H9 (cell line): ENCODE measurements around the gene BMP2K. TPM values are rescaled to one million over a fixed set of nuclear protein-coding genes. Genes with fewer than 3 reads are reported as not detected.

Experiments used
- DNase-seq: peaks from one replicate; pipeline ENCODE4 v3.0.0-alpha.2; 2017
- H2AFZ ChIP-seq: one replicate; pipeline ENCODE4 v1.6.1; 2013; ENCODE audit warnings: mild to moderate bottlenecking, low read length, control low read depth, moderate library complexity
- H2AK5ac ChIP-seq: 2 replicates; pipeline ENCODE4 v1.6.1; 2013; ENCODE audit warnings: low read length, control low read depth, mixed read lengths; ENCODE audit not compliant: insufficient read length
- H2BK120ac ChIP-seq: one replicate; pipeline ENCODE4 v1.6.1; 2013; ENCODE audit warnings: low read depth, mild to moderate bottlenecking, low read length, control low read depth, inconsistent platforms; ENCODE audit not compliant: poor library complexity, severe bottlenecking
- H2BK12ac ChIP-seq: 2 replicates; pipeline ENCODE4 v1.6.1; 2013; ENCODE audit warnings: low read length, control low read depth, mixed read lengths, low read depth; ENCODE audit not compliant: insufficient read length
- H2BK15ac ChIP-seq: 2 replicates; pipeline ENCODE4 v1.6.1; 2013; ENCODE audit warnings: low read depth, low read length, control low read depth
- H2BK20ac ChIP-seq: one replicate; pipeline ENCODE4 v1.6.1; 2013; ENCODE audit warnings: low read depth, mild to moderate bottlenecking, low read length, control low read depth, inconsistent platforms; ENCODE audit not compliant: poor library complexity, severe bottlenecking
- H2BK5ac ChIP-seq: 2 replicates; pipeline ENCODE4 v1.6.1; 2013; ENCODE audit warnings: low read length, control low read depth, mixed read lengths; ENCODE audit not compliant: insufficient read length
- H3K14ac ChIP-seq: 2 replicates; pipeline ENCODE4 v1.6.1; 2013; ENCODE audit warnings: low read length, control low read depth; ENCODE audit not compliant: insufficient read depth
- H3K18ac ChIP-seq: 2 replicates; pipeline ENCODE4 v1.6.1; 2013; ENCODE audit warnings: low read depth, mild to moderate bottlenecking, mixed read lengths, low read length, control low read depth; ENCODE audit not compliant: insufficient read length
- H3K23ac ChIP-seq: 2 replicates; pipeline ENCODE4 v1.6.1; 2013; ENCODE audit warnings: low read length, control low read depth, mixed read lengths, low read depth; ENCODE audit not compliant: insufficient read length
- H3K23me2 ChIP-seq: 2 replicates; pipeline ENCODE4 v1.6.1; 2013; ENCODE audit warnings: low read depth, mild to moderate bottlenecking, mixed read lengths, low read length, control low read depth; ENCODE audit not compliant: insufficient read length, poor library complexity, severe bottlenecking
- H3K27ac ChIP-seq: 2 replicates; pipeline ENCODE4 v1.5.1; 2013; ENCODE audit warnings: low read length, control low read depth, mixed read lengths, low read depth; ENCODE audit not compliant: insufficient read length
- H3K27me3 ChIP-seq: 2 replicates; pipeline ENCODE4 v1.6.1; 2013; ENCODE audit warnings: low read length, control low read depth, inconsistent platforms; ENCODE audit not compliant: insufficient read depth
- H3K4ac ChIP-seq: 2 replicates; pipeline ENCODE4 v1.6.1; 2013; ENCODE audit warnings: low read depth, mild to moderate bottlenecking, control low read depth, inconsistent platforms, low read length, moderate library complexity
- H3K4me1 ChIP-seq: 2 replicates; pipeline ENCODE4 v1.6.1; 2013; ENCODE audit warnings: low read length, control low read depth, inconsistent platforms; ENCODE audit not compliant: insufficient read depth
- H3K4me2 ChIP-seq: 2 replicates; pipeline ENCODE4 v1.6.1; 2013; ENCODE audit warnings: low read length, control low read depth, mixed read lengths; ENCODE audit not compliant: insufficient read length, insufficient read depth
- H3K56ac ChIP-seq: 2 replicates; pipeline ENCODE4 v1.6.1; 2013; ENCODE audit warnings: low read depth, mild to moderate bottlenecking, mixed read lengths, low read length, control low read depth; ENCODE audit not compliant: insufficient read length
- H3K79me1 ChIP-seq: 2 replicates; pipeline ENCODE4 v1.6.1; 2013; ENCODE audit warnings: low read depth, mild to moderate bottlenecking, moderate library complexity, low read length, control low read depth, inconsistent platforms; ENCODE audit not compliant: insufficient read depth, poor library complexity, severe bottlenecking
- H3K79me2 ChIP-seq: 2 replicates; pipeline ENCODE4 v1.6.1; 2013; ENCODE audit warnings: low read length, control low read depth, inconsistent platforms; ENCODE audit not compliant: insufficient read depth
- H3K9ac ChIP-seq: 2 replicates; pipeline ENCODE4 v1.6.1; 2013; ENCODE audit warnings: low read length, control low read depth, mixed read lengths; ENCODE audit not compliant: insufficient read length; ENCODE audit errors: extremely low read depth
- H3K9me3 ChIP-seq: one replicate; pipeline ENCODE4 v1.6.1; 2013; ENCODE audit warnings: low read depth, low read length, inconsistent platforms; ENCODE audit not compliant: control insufficient read depth
- H3T11ph ChIP-seq: one replicate; pipeline ENCODE4 v1.6.1; 2013; ENCODE audit warnings: mild to moderate bottlenecking, low read length, control low read depth, inconsistent platforms
- H4K20me1 ChIP-seq: one replicate; pipeline ENCODE4 v1.6.1; 2013; ENCODE audit not compliant: control insufficient read depth, insufficient read length, insufficient read depth
- H4K5ac ChIP-seq: 2 replicates; pipeline ENCODE4 v1.6.1; 2013; ENCODE audit warnings: low read depth, mild to moderate bottlenecking, mixed read lengths, low read length, control low read depth; ENCODE audit not compliant: insufficient read length
- H4K8ac ChIP-seq: replicated peaks from 2 replicates; pipeline ENCODE4 v1.6.1; 2013; ENCODE audit warnings: low read length, control low read depth, mixed read lengths, low read depth; ENCODE audit not compliant: insufficient read length
- H4K91ac ChIP-seq: 2 replicates; pipeline ENCODE4 v1.6.1; 2013; ENCODE audit warnings: low read depth, mild to moderate bottlenecking, moderate library complexity, mixed read lengths, low read length, control low read depth; ENCODE audit not compliant: insufficient read length
- H3K27ac Mint-ChIP-seq, 3 experiments: 2 replicates in 2 of 3; 3 replicates in 1 of 3; pipeline ENCODE4 v1.8.0; 2020 to 2021; ENCODE audit warnings: mixed read lengths in 3 of 3, mild to moderate bottlenecking in 1 of 3, moderate library complexity in 1 of 3
- H3K27me3 Mint-ChIP-seq: 2 replicates; pipeline ENCODE4 v1.8.0; 2021; ENCODE audit warnings: low read depth, mild to moderate bottlenecking, moderate library complexity, mixed read lengths
- H3K36me3 Mint-ChIP-seq, 3 experiments: 2 replicates in 2 of 3; 3 replicates in 1 of 3; pipeline ENCODE4 v1.8.0; 2020 to 2021; ENCODE audit warnings: low read depth in 3 of 3, mixed read lengths in 3 of 3; ENCODE audit not compliant: insufficient read depth in 1 of 3
- H3K4me1 Mint-ChIP-seq, 2 experiments: 2 replicates each; pipeline ENCODE4 v1.8.0; 2020; ENCODE audit warnings: mixed read lengths in 2 of 2
- H3K4me3 Mint-ChIP-seq, 2 experiments: 2 replicates in 1 of 2; 3 replicates in 1 of 2; pipeline ENCODE4 v1.8.0; 2020 to 2021; ENCODE audit warnings: mild to moderate bottlenecking in 2 of 2, mixed read lengths in 2 of 2, moderate library complexity in 1 of 2
- H3K9me3 Mint-ChIP-seq, 2 experiments: 2 replicates in 1 of 2; 3 replicates in 1 of 2; pipeline ENCODE4 v1.8.0; 2020; ENCODE audit warnings: mild to moderate bottlenecking in 2 of 2, mixed read lengths in 2 of 2, moderate library complexity in 1 of 2
- CTCF ChIP-seq: fragments of 200-600 bp; sonication (generic); conservative IDR thresholded peaks from 3 replicates; pipeline ENCODE4 v1.8.0; 2021; ENCODE audit warnings: antibody characterized with exemption, mild to moderate bottlenecking
- WGBS: extraction: QIAGEN DNeasy Blood & Tissue Kit; methylation state at CpG from one replicate; pipeline ENCODE4 v1.1.7; 2013; ENCODE audit warnings: missing lambda C conversion rate, low lambda C conversion rate, mixed read lengths; ENCODE audit not compliant: insufficient read length; ENCODE audit errors: extremely low coverage; 5-methylcytosine and 5-hydroxymethylcytosine counted together
- total RNA-seq: library from RNA; stranded (reverse); gene quantifications from 2 replicates; pipeline ENCODE4 v1.2.1, GENCODE V29; 2021

Gene BMP2K
- total RNA-seq, 1 experiment from 2014 or later = 26.4 TPM

- H3K79me2 ChIP-seq = no peaks in the 10 kb centered on the region
- no peaks in the 10 kb centered on the region for H3K23me2 ChIP-seq
- H3K18ac ChIP-seq = no peak overlapping the region
- H4K20me1 ChIP-seq = no peaks in the 10 kb centered on the region
- H3K79me1 ChIP-seq = no peaks in the 10 kb centered on the region
- no peak overlapping the region for H2BK5ac ChIP-seq
- H3K27ac ChIP-seq = no peak overlapping the region
- H2BK15ac ChIP-seq = no peak overlapping the region
- peak overlapping the region in 1 of 3 experiments; percentile 15; a peak in 3 of 7 replicates for H3K27ac Mint-ChIP-seq
- no peak overlapping the region for H3T11ph ChIP-seq
- no peak overlapping the region for H3K4ac ChIP-seq
- H3K9me3 ChIP-seq = no peaks in the 10 kb centered on the region
- no peak overlapping the region for H4K91ac ChIP-seq
- WGBS = no CpG with 5 or more reads among the region's 1 CpG
- H3K9me3 Mint-ChIP-seq = no peaks in the 10 kb centered on the region
- no peak for TF ChIP-seq CTCF
- peaks cover 6% of the 10 kb centered on the region in 2 experiments for H3K4me1 Mint-ChIP-seq
- no peak for DNase-seq
- no peak overlapping the region for H2BK20ac ChIP-seq
- H3K4me2 ChIP-seq = no peak overlapping the region
- no peak overlapping the region for H2AK5ac ChIP-seq
- peaks cover 13 to 40% (median 31%) of the 10 kb centered on the region in 3 experiments; a peak in 6 of 7 replicates for H3K36me3 Mint-ChIP-seq
- H3K27me3 ChIP-seq = no peaks in the 10 kb centered on the region
- no peaks in the 10 kb centered on the region for H3K4me1 ChIP-seq
- no peak overlapping the region for H3K9ac ChIP-seq
- no peak overlapping the region for H3K14ac ChIP-seq
- H3K27me3 Mint-ChIP-seq = no peaks in the 10 kb centered on the region
- H2AFZ ChIP-seq = no peak overlapping the region
- H2BK12ac ChIP-seq = no peak overlapping the region
- H3K56ac ChIP-seq = no peak overlapping the region
- H2BK120ac ChIP-seq = no peak overlapping the region
- H4K5ac ChIP-seq = no peak overlapping the region
- no peak overlapping the region for H3K4me3 Mint-ChIP-seq
- no peak overlapping the region for H3K23ac ChIP-seq
- no peak overlapping the region for H4K8ac ChIP-seq
Observed at GRCh38 chr4:78926826-78927225, 150.7 kb downstream of the BMP2K start.
